Esophagus mucosa (tissue), 1 donor: ENCODE data around the gene ARRB1. TPM values are rescaled to one million over a fixed set of nuclear protein-coding genes. Genes with fewer than 3 reads are reported as not detected.

Source experiments
- ATAC-seq: fragments of 200-7000 bp; cut with Tn5 transposase; one replicate; pipeline ENCODE4 v1.9.1; 2020
- total RNA-seq: library from RNA; stranded (reverse); gene quantifications from one replicate; pipeline ENCODE4 v1.2.4, GENCODE V29; 2023
- donor health status: DM: yes; HTN: yes; CAD: no.

ARRB1 gene
- total RNA-seq, 1 donor from 2014 or later, result 7.6 TPM

GRCh38 chr11:75273411-75274391 is 77.8 kb downstream of the ARRB1 start:
- no peak for ATAC-seq

- ATAC-seq, result no peak
Observed at GRCh38 chr11:75272821-75273301, 78.6 kb downstream of the ARRB1 start.

- no peak for ATAC-seq
Observed at GRCh38 chr11:75272391-75272790, 79.1 kb downstream of the ARRB1 start.

- no peak for ATAC-seq
Observed at GRCh38 chr11:75271730-75272129, 79.7 kb downstream of the ARRB1 start.

- no peak for ATAC-seq
Observed at GRCh38 chr11:75270896-75271418, 80.5 kb downstream of the ARRB1 start.

GRCh38 chr11:75269896-75270295 is 81.6 kb downstream of the ARRB1 start:
- no peak for ATAC-seq

GRCh38 chr11:75269367-75269660 is 82.1 kb downstream of the ARRB1 start:
- ATAC-seq, result no peak

GRCh38 chr11:75268626-75269366 is 82.7 kb downstream of the ARRB1 start:
- no peak for ATAC-seq

GRCh38 chr11:75267171-75267970 is 84.1 kb downstream of the ARRB1 start:
- no peak for ATAC-seq

- no peak for ATAC-seq
Observed at GRCh38 chr11:75265851-75266531, 85.5 kb downstream of the ARRB1 start.

GRCh38 chr11:75264971-75265370 is 86.5 kb downstream of the ARRB1 start:
- no peak for ATAC-seq

- ATAC-seq, result no peak
Observed at GRCh38 chr11:75264356-75264755, 87.1 kb downstream of the ARRB1 start.

GRCh38 chr11:75263944-75264349 is 87.5 kb downstream of the ARRB1 start:
- no peak for ATAC-seq

- ATAC-seq, result no peak
Observed at GRCh38 chr11:75262961-75263852, 88.3 kb downstream of the ARRB1 start.

GRCh38 chr11:75262436-75262835 is 89.0 kb downstream of the ARRB1 start:
- no peak for ATAC-seq

- no peak for ATAC-seq
Observed at GRCh38 chr11:75261902-75262361, 89.5 kb downstream of the ARRB1 start.

GRCh38 chr11:75260396-75261170 is 90.9 kb downstream of the ARRB1 start:
- no peak for ATAC-seq

GRCh38 chr11:75254326-75254725 is 97.1 kb downstream of the ARRB1 start:
- no peak for ATAC-seq

- ATAC-seq, result no peak
Observed at GRCh38 chr11:75249704-75250103, 101.8 kb downstream of the ARRB1 start.

GRCh38 chr11:75248924-75249256 is 102.6 kb downstream of the ARRB1 start:
- ATAC-seq, result no peak
